Lung (tissue), 12 donors: ENCODE measurements around the gene SLBP. TPM values are rescaled to one million over a fixed set of nuclear protein-coding genes. Genes with fewer than 3 reads are reported as not detected.

Source experiments
- ATAC-seq: fragments of 200-7000 bp; cut with Tn5 transposase; one replicate; pipeline ENCODE4 v1.9.1; 2020; ENCODE audit warnings: moderate number of reproducible peaks; ENCODE audit not compliant: insufficient read depth, low FRiP score
- DNase-seq, 3 donors: peaks; one replicate each; pipeline ENCODE4 v3.0.0-alpha.2; 2013 to 2017
- H3K27ac ChIP-seq, 2 donors: one replicate each; pipeline ENCODE4 v1.5.1; 2013; ENCODE audit warnings: mild to moderate bottlenecking in 2 of 2, moderate library complexity in 2 of 2, control low read depth in 1 of 2, inconsistent platforms in 1 of 2, low read depth in 1 of 2, low read length in 1 of 2
- H3K27me3 ChIP-seq, 3 donors: one replicate each; pipeline ENCODE4 v1.5.1; 2013; ENCODE audit warnings: low read length in 2 of 3; ENCODE audit not compliant: control insufficient read depth in 3 of 3, insufficient read depth in 3 of 3
- H3K36me3 ChIP-seq, 4 donors: one replicate each; pipeline ENCODE4 v1.5.1; 2013; ENCODE audit warnings: low read length in 4 of 4, mild to moderate bottlenecking in 1 of 4, moderate library complexity in 1 of 4; ENCODE audit not compliant: control insufficient read depth in 4 of 4, insufficient read depth in 4 of 4
- H3K4me1 ChIP-seq, 5 donors: one replicate each; pipeline ENCODE4 v1.5.1; 2013; ENCODE audit warnings: low read length in 5 of 5, mild to moderate bottlenecking in 2 of 5, moderate library complexity in 1 of 5; ENCODE audit not compliant: control insufficient read depth in 5 of 5, insufficient read depth in 5 of 5
- H3K4me3 ChIP-seq: one replicate; pipeline ENCODE4 v1.5.1; 2013; ENCODE audit warnings: mild to moderate bottlenecking, control low read depth, moderate library complexity
- H3K9ac ChIP-seq, 2 donors: one replicate each; pipeline ENCODE4 v1.5.1; 2013; ENCODE audit warnings: low read length in 2 of 2, control low read depth in 1 of 2; ENCODE audit not compliant: insufficient read depth in 1 of 2
- H3K9me3 ChIP-seq, 4 donors: one replicate each; pipeline ENCODE4 v1.5.1; 2013; ENCODE audit warnings: low read length in 3 of 4, mild to moderate bottlenecking in 1 of 4, moderate library complexity in 1 of 4; ENCODE audit not compliant: control insufficient read depth in 4 of 4, insufficient read depth in 3 of 4
- CTCF ChIP-seq: IDR thresholded peaks from 2 replicates; pipeline ENCODE4 v1.5.1; 2012; ENCODE audit warnings: mild to moderate bottlenecking; ENCODE audit errors: control extremely low read depth, extremely low read depth
- WGBS, 2 donors: extraction: QIAGEN DNeasy Blood & Tissue Kit; methylation state at CpG; one replicate each; pipeline ENCODE4 v1.1.7; 2013; 5-methylcytosine and 5-hydroxymethylcytosine counted together
- polyA plus RNA-seq, 2 donors: library from polyadenylated mRNA; stranded (reverse); fragments of 200-250 nt; gene quantifications; one replicate each; pipeline ENCODE4 v1.2.1, GENCODE V29; 2013
- total RNA-seq, 2 donors: library from RNA; depleted of rRNA in 1 of 2; stranded (reverse); fragments of >200 nt in 1 of 2; gene quantifications; one replicate each; pipeline ENCODE4 v1.2.1, GENCODE V29; 2014 to 2021
- donor health status: control.
- donor health status: control.
- donor health status: Bipolar disorder and iron deficiency.
- donor health status: healthy.
- donor health status: DM: yes; HTN: yes; CAD: no.

SLBP gene
- total and polyA plus RNA-seq, 4 donors: 34.9 to 43.2 (median 34.9) TPM

- H3K4me1 ChIP-seq: peaks cover 0 to 25% (median 7%) of the 10 kb centered on the region in 5 donors
- 50 to 64% methylated on average over 16 of the region's 16 CpGs for WGBS, 2 donors
- H3K9ac ChIP-seq: no peak overlapping the region
These were observed 3.1 kb upstream of the SLBP start for GRCh38 chr4:1715002-1715758.

GRCh38 chr4:1714303-1715001, 2.3 kb upstream of the SLBP start:
- DNase-seq (no peak), ATAC-seq (no peak)
- Histone ChIP-seq H3K27me3 (no peaks in the 10 kb centered on the region), H3K36me3 (peaks cover 0 to 24% (median 2%) of the 10 kb centered on the region in 4 donors), H3K4me3 (no peak overlapping the region), H3K9ac (no peak overlapping the region), H3K27ac (no peak overlapping the region), H3K9me3 (no peaks in the 10 kb centered on the region), H3K4me1 (peaks cover 0 to 21% (median 0%) of the 10 kb centered on the region in 5 donors)
- no peak for TF ChIP-seq CTCF
- 72 to 81% methylated on average over 9 of the region's 9 CpGs for WGBS, 2 donors

More at GRCh38 chr4:1715002-1715758, 3.1 kb upstream of the SLBP start:
- DNase-seq: no peak
- no peak for TF ChIP-seq CTCF
- peak overlapping the region in 1 of 2 donors; percentile 58 for H3K27ac ChIP-seq
- no peaks in the 10 kb centered on the region for H3K27me3 ChIP-seq
- H3K4me3 ChIP-seq: no peak overlapping the region
- no peak for ATAC-seq
- no peaks in the 10 kb centered on the region for H3K9me3 ChIP-seq
- peaks cover 0 to 22% (median under 1%) of the 10 kb centered on the region in 4 donors for H3K36me3 ChIP-seq

GRCh38 chr4:1713003-1713851, 1.1 kb upstream of the SLBP start:
- ATAC-seq: peak; percentile 3
- Histone ChIP-seq H3K4me3 (peak overlapping the region; percentile 72), H3K36me3 (peaks cover 0 to 24% (median 2%) of the 10 kb centered on the region in 4 donors), H3K9ac (peak overlapping the region in 1 of 2 donors; percentile 38), H3K4me1 (peaks cover 0 to 25% (median 4%) of the 10 kb centered on the region in 5 donors), H3K9me3 (no peaks in the 10 kb centered on the region), H3K27me3 (no peaks in the 10 kb centered on the region), H3K27ac (peak overlapping the region; percentile 95 to 100)
- WGBS, 2 donors: 17 to 19% methylated on average over 35 of the region's 35 CpGs
- no peak for TF ChIP-seq CTCF
- no peak for DNase-seq
